ENCODE data around the gene TM9SF3.

Gene TM9SF3

GRCh38 chr10:96470116-96470743, 116.6 kb downstream of the TM9SF3 start:
- peak; percentile 65 for DNase-seq (ENCODE audit: insufficient read length, low spot score)
- FAIRE-seq, result no peak
- TF ChIP-seq POLR2A (IDR thresholded peaks at IDR 0.05; ENCODE audit: low read depth, low read length), result no peak

- DNase-seq (ENCODE audit: insufficient read length, low spot score) (no peak), FAIRE-seq (no peak)
- no peak for TF ChIP-seq POLR2A (IDR thresholded peaks at IDR 0.05; ENCODE audit: low read depth, low read length)
Measured at GRCh38 chr10:96468845-96469244, 118.0 kb downstream of the TM9SF3 start.
